ENCODE data around the gene PHLDB2.

Gene PHLDB2

GRCh38 chr3:112005091-112005672 lies 146.1 kb downstream of the PHLDB2 start:
- TF ChIP-seq POLR2AphosphoS5 (IDR thresholded peaks at IDR 0.05; ENCODE audit: low read depth, low read length) (no peak), REST (IDR thresholded peaks at IDR 0.05; ENCODE audit: insufficient read depth in 1 of 2, low read depth in 2 of 2, low read length in 2 of 2) (no peak), TAF1 (IDR thresholded peaks at IDR 0.05; ENCODE audit: borderline replicate concordance, insufficient read depth, low read length) (no peak), SIN3A (IDR thresholded peaks at IDR 0.05; ENCODE audit: borderline replicate concordance, insufficient read depth, low read length) (no peak), FOXP2 (optimal IDR thresholded peaks at IDR 0.05; ENCODE audit: borderline replicate concordance, extremely low read depth, extremely low read length, insufficient read depth) (no peak)

GRCh38 chr3:112007633-112008032 lies 148.6 kb downstream of the PHLDB2 start:
- TF ChIP-seq FOXP2 (optimal IDR thresholded peaks at IDR 0.05; ENCODE audit: borderline replicate concordance, extremely low read depth, extremely low read length, insufficient read depth): no peak
- no peak for TF ChIP-seq TAF1 (IDR thresholded peaks at IDR 0.05; ENCODE audit: borderline replicate concordance, insufficient read depth, low read length)
- no peak for TF ChIP-seq SIN3A (IDR thresholded peaks at IDR 0.05; ENCODE audit: borderline replicate concordance, insufficient read depth, low read length)
- no peak for TF ChIP-seq REST (IDR thresholded peaks at IDR 0.05; ENCODE audit: insufficient read depth in 1 of 2, low read depth in 2 of 2, low read length in 2 of 2)
- no peak for TF ChIP-seq POLR2AphosphoS5 (IDR thresholded peaks at IDR 0.05; ENCODE audit: low read depth, low read length)

GRCh38 chr3:112009670-112010069 lies 150.6 kb downstream of the PHLDB2 start:
- TF ChIP-seq REST (IDR thresholded peaks at IDR 0.05; ENCODE audit: insufficient read depth in 1 of 2, low read depth in 2 of 2, low read length in 2 of 2) (no peak), FOXP2 (optimal IDR thresholded peaks at IDR 0.05; ENCODE audit: borderline replicate concordance, extremely low read depth, extremely low read length, insufficient read depth) (no peak), SIN3A (IDR thresholded peaks at IDR 0.05; ENCODE audit: borderline replicate concordance, insufficient read depth, low read length) (no peak), TAF1 (IDR thresholded peaks at IDR 0.05; ENCODE audit: borderline replicate concordance, insufficient read depth, low read length) (no peak)

GRCh38 chr3:112010636-112011035 lies 151.6 kb downstream of the PHLDB2 start:
- no peak for TF ChIP-seq POLR2AphosphoS5 (IDR thresholded peaks at IDR 0.05; ENCODE audit: low read depth, low read length)
- TF ChIP-seq FOXP2 (optimal IDR thresholded peaks at IDR 0.05; ENCODE audit: borderline replicate concordance, extremely low read depth, extremely low read length, insufficient read depth): no peak
- TF ChIP-seq REST (IDR thresholded peaks at IDR 0.05; ENCODE audit: insufficient read depth in 1 of 2, low read depth in 2 of 2, low read length in 2 of 2): no peak
- no peak for TF ChIP-seq SIN3A (IDR thresholded peaks at IDR 0.05; ENCODE audit: borderline replicate concordance, insufficient read depth, low read length)
- no peak for TF ChIP-seq TAF1 (IDR thresholded peaks at IDR 0.05; ENCODE audit: borderline replicate concordance, insufficient read depth, low read length)
